HEK293T (cell line): Measurements from ENCODE around the gene CAMK1D.

ENCODE experiments used
- CTCF ChIA-PET: fragments of 350-600 bp; formaldehyde crosslinking; extraction: SDS; loops from one replicate; lab custom pipeline; 2021; ENCODE audit warnings: antibody characterized with exemption, inconsistent platforms; lab: Yijun Ruan, JAX
- POLR2A ChIA-PET: fragments of 350-600 bp; formaldehyde crosslinking; extraction: SDS; loops from one replicate; lab custom pipeline; 2020; ENCODE audit warnings: antibody characterized with exemption, inconsistent platforms; lab: Yijun Ruan, JAX
- DNase-seq: peaks from one replicate; pipeline ENCODE4 v3.0.0; 2012; ENCODE audit warnings: mixed read lengths; ENCODE audit errors: extremely low spot score
- ARNT ChIP-seq: fragments of 450-650 bp; IDR thresholded peaks from 2 replicates; pipeline ENCODE4 v1.6.1; 2017; ENCODE audit warnings: mild to moderate bottlenecking
- BHLHE40 ChIP-seq: fragments of 450-650 bp; IDR thresholded peaks from 2 replicates; pipeline ENCODE4 v1.6.1; 2016; ENCODE audit warnings: mild to moderate bottlenecking, moderate library complexity, borderline replicate concordance
- CTBP1 ChIP-seq: fragments of 450-650 bp; IDR thresholded peaks from 2 replicates; pipeline ENCODE4 v1.6.1; 2016; ENCODE audit warnings: borderline replicate concordance
- ELF4 ChIP-seq: fragments of 450-650 bp; IDR thresholded peaks from 2 replicates; pipeline ENCODE4 v1.6.1; 2017; ENCODE audit warnings: antibody characterized with exemption
- FOXA1 ChIP-seq: fragments of 450-650 bp; IDR thresholded peaks from 2 replicates; pipeline ENCODE4 v1.6.1; 2016; ENCODE audit warnings: mild to moderate bottlenecking
- FOXK2 ChIP-seq: fragments of 450-650 bp; IDR thresholded peaks from 2 replicates; pipeline ENCODE4 v1.6.1; 2016; ENCODE audit warnings: mild to moderate bottlenecking
- FOXM1 ChIP-seq: fragments of 450-650 bp; IDR thresholded peaks from 2 replicates; pipeline ENCODE4 v1.6.1; 2017; ENCODE audit warnings: mild to moderate bottlenecking, borderline replicate concordance
- HDGF ChIP-seq: fragments of 450-650 bp; IDR thresholded peaks from 2 replicates; pipeline ENCODE4 v1.6.1; 2017; ENCODE audit warnings: antibody characterized with exemption, borderline replicate concordance
- L3MBTL2 ChIP-seq: fragments of 450-650 bp; conservative IDR thresholded peaks from 2 replicates; pipeline ENCODE4 v1.6.1; 2016; ENCODE audit warnings: mild to moderate bottlenecking
- LEF1 ChIP-seq: fragments of 450-650 bp; IDR thresholded peaks from 2 replicates; pipeline ENCODE4 v1.6.1; 2017; ENCODE audit warnings: mild to moderate bottlenecking, borderline replicate concordance
- NFRKB ChIP-seq: fragments of 450-650 bp; IDR thresholded peaks from 2 replicates; pipeline ENCODE4 v1.6.1; 2016; ENCODE audit warnings: mild to moderate bottlenecking, moderate library complexity
- SP1 ChIP-seq: fragments of 450-650 bp; IDR thresholded peaks from 2 replicates; pipeline ENCODE4 v1.6.1; 2017
- SUZ12 ChIP-seq: fragments of 450-650 bp; IDR thresholded peaks from 2 replicates; pipeline ENCODE4 v1.6.1; 2016; ENCODE audit warnings: mild to moderate bottlenecking
- TARDBP ChIP-seq: fragments of 450-650 bp; IDR thresholded peaks from 2 replicates; pipeline ENCODE4 v1.6.1; 2016
- ZNF384 ChIP-seq: fragments of 450-650 bp; IDR thresholded peaks from 2 replicates; pipeline ENCODE4 v1.6.1; 2016
- TF ChIP-seq, protein P1 (sequence below): fragments of 450-650 bp; IDR thresholded peaks from 2 replicates; pipeline ENCODE4 v1.6.1; 2016

CAMK1D gene

DNA sequence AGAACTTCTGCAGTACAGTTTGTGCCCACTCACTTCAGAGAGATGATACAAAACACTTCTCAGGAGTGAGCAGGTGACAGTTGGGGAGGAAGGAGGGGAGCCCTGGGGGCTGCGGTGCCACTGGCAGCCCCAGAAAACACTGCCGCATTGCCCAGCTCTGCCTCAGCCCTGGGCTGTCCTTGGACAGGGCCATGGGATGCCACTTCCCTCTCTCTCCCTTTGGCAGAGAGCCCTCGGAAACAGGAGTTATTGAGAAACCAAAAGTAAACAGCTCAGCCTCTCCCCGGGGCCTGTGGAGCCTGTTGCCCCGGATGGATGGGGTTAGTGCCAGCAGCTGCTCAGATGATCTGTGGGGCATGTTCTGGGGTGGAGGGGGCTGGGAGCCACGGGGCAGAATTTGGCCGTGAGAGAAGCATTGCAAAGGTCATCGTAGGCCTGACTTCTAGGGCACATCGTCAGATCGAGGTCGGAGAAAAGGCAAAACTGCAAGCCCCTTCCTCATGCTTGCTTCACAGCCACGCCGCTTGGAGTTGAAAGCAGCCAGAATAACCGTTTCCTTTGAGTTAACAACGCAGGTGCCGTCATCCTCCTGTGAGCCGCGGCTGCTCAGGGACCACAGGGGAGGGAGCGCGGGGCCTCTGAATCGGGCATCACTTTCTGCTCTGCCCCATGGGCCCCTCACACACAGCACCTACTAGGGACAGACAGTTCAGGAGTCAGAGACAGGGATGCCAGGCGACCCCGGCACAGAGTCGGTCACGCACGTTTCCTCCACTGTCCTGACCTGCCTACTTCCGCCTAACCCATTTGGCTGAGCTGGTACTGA lies 256.4 kb downstream of the CAMK1D start:
- no peak for TF ChIP-seq CTBP1
- no peak for DNase-seq
- ChIA-PET CTCF (no interaction called here), POLR2A (no interaction called here)

DNA sequence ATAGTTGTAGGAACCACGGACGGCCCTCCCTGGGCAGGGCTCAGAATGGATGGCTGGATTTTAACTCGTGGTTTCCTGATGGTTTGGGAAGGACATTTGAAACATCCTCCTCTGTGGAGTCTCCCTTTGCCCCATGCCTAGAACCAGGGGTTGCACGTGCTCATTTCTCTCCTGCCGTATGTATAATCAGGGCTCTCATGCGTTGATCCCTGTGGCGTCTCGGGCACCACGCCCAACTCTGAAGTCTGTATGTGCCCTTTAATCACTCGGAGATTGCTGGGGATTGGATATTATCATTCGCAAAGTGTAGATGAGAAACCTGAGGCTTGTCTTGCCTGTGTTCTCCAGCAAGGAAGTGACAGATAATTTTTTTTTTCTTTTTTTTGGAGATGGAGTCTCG lies 257.1 kb downstream of the CAMK1D start:
- no peak for DNase-seq
- POLR2A ChIA-PET, result no interaction called here
- CTCF ChIA-PET, result no interaction called here
- TF ChIP-seq NFRKB, result no peak
- no peak for TF ChIP-seq CTBP1
- TF ChIP-seq, protein P1, sequence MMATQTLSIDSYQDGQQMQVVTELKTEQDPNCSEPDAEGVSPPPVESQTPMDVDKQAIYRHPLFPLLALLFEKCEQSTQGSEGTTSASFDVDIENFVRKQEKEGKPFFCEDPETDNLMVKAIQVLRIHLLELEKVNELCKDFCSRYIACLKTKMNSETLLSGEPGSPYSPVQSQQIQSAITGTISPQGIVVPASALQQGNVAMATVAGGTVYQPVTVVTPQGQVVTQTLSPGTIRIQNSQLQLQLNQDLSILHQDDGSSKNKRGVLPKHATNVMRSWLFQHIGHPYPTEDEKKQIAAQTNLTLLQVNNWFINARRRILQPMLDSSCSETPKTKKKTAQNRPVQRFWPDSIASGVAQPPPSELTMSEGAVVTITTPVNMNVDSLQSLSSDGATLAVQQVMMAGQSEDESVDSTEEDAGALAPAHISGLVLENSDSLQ, result no peak
- no peak for TF ChIP-seq SP1
- TF ChIP-seq BHLHE40, result no peak
- no peak for TF ChIP-seq SUZ12
- TF ChIP-seq FOXM1, result no peak
- no peak for TF ChIP-seq ZNF384
- TF ChIP-seq FOXK2, result no peak
- TF ChIP-seq HDGF, result no peak
- TF ChIP-seq ARNT, result no peak
- no peak for TF ChIP-seq LEF1
- TF ChIP-seq TARDBP, result no peak
- TF ChIP-seq FOXA1, result no peak
- no peak for TF ChIP-seq L3MBTL2
- no peak for TF ChIP-seq ELF4

DNA sequence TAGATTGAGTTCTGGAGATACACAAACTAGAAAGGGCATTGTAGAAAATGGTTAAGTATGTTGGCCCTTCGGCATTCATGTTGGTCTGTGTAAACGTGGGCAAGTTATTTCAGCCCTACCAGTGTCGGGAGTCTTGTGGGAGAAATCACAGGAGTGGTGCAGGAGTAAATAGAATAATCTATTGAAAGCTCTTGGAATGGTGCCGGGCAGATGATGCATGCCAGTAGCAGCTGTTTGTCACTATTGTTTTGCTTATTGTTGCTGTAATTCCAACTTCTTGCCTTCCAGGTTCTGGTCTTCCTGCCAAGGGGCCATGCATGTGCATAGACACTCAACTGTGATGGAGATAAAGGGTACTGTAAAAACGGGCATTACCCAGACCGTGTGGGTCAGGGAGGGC lies 259.4 kb downstream of the CAMK1D start:
- no peak for DNase-seq
- CTCF ChIA-PET, result no interaction called here
- POLR2A ChIA-PET, result no interaction called here
- no peak for TF ChIP-seq FOXA1
- TF ChIP-seq SP1, result no peak
- TF ChIP-seq, protein P1, result no peak
- TF ChIP-seq NFRKB, result no peak
- TF ChIP-seq FOXM1, result no peak
- TF ChIP-seq SUZ12, result no peak
- TF ChIP-seq FOXK2, result no peak
- TF ChIP-seq ELF4, result no peak
- no peak for TF ChIP-seq ZNF384
- no peak for TF ChIP-seq ARNT
- no peak for TF ChIP-seq BHLHE40
- no peak for TF ChIP-seq CTBP1
- TF ChIP-seq L3MBTL2, result no peak
- TF ChIP-seq LEF1, result no peak
- TF ChIP-seq TARDBP, result no peak
- no peak for TF ChIP-seq HDGF

DNA sequence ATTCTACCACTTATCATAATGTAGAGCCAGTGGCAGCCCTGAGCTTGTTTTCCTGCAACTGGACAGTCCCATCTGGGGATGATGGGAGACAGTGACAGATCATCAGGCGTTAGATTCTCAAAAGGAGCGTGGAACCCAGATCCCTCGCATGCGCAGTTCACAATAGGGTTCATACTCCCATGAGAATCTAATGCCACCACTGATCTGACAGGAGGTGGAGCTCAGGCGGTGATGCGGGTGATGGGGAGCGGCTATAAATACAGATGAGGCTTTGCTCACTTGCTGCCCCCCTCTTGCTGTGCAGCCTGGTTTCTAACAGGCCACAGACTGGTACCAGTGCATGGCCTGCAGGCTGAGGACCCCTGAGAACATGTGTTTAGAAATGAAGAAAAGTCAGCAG lies 260.1 kb downstream of the CAMK1D start:
- ChIA-PET CTCF (interaction anchor here (0.7 kb wide), 1 partner anchor 10 kb away, joined by 3 read pairs; no protein-coding TSS in a partner anchor), POLR2A (no interaction called here)
- TF ChIP-seq ELF4 (no peak), ARNT (no peak), FOXM1 (no peak), ZNF384 (no peak), LEF1 (no peak), SP1 (no peak), CTBP1 (no peak), NFRKB (no peak), TARDBP (no peak), HDGF (no peak), L3MBTL2 (no peak)
- no peak for DNase-seq

DNA sequence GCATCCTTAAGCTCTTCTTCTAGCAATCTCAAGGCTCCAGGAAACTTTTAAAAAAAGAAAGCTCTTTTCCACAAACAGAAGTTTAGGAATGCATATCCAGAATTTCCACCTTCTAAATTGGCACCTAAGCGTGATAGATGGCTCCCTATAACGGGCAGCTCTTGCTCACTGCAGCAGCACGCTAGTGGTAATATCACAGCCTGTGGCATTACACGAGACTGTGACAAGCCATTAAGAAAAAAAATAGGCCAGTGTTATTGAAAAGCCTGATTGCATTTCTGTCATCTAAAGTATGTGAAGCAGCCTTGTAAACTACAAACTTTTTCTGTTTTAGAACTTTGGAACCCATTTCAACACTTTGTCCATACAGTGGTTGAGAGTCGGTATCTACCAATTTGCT lies 263.8 kb downstream of the CAMK1D start:
- ChIA-PET POLR2A (no interaction called here), CTCF (no interaction called here)
- DNase-seq, result no peak
- TF ChIP-seq L3MBTL2 (no peak), ARNT (no peak), SP1 (no peak), FOXM1 (no peak), NFRKB (no peak), SUZ12 (no peak), LEF1 (no peak), ZNF384 (no peak), ELF4 (no peak), HDGF (no peak), FOXK2 (no peak), TARDBP (no peak), BHLHE40 (no peak)
- TF ChIP-seq, protein P1, result no peak

DNA sequence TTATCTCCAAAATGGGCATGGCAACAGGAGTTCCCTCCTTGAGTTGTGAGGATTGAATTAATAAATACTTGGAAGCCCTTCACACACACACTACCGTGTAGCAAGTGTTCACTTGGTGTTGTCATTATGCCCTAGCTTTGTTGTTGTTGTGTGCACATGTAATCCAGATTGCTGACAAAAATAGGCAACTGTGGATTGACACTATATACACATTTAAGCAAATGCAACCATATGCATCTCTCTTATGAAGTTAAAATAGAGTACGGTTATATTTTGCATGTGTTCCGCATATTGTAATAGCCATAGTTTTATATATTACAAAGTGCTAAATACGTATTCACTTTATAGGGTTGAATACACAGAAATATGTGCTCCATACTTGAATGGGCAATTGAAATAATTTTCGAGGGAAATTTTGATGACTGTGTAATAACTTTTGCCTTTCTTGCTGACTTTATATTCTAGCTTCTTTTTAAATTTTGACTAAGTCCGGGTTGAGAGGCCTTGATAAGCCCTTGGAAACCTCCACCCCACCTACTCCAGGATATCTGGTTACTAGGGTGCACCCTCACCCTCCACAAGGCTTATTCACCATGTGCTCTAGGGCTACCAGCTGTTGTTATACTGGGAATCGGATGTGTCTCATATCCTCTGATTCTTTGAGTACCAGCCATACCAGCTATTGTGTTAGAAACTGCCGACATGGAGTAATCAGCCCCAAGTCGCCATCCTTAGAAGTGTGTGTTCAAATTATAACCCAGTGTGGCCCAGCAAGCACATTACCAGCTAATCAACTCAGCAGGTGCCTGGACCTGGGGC lies 265.0 kb downstream of the CAMK1D start:
- CTCF ChIA-PET, result no interaction called here
- POLR2A ChIA-PET, result no interaction called here
- DNase-seq, result no peak
- no peak for TF ChIP-seq FOXM1
- no peak for TF ChIP-seq FOXA1
- TF ChIP-seq L3MBTL2, result no peak
